ENCODE data around the gene HHAT. TPM values are rescaled to one million over a fixed set of nuclear protein-coding genes. Genes with fewer than 3 reads are reported as not detected.

The HHAT gene
- total RNA-seq, 2 experiments from 2014 or later, result 0.99 to 1.4 TPM

DNA sequence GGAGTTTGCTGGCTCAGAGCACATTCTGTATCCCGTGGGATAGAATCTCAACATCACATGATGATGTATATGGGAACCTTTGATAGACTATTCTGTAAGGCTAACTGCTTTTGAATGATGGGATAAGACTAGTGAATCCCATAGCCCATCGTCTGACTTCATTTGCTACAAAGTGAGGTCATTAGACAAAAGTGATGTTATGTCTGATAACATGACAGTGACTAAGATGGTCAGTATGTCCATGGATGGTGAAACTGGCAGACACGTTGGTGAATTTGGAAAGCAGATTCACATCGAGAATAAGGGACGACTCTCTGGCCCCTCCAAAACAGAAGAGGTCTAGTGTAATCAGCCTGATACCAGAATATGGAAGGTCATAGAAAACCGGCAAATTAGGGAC, 108.4 kb downstream of the HHAT start:
- DNase-seq (no peak), ATAC-seq (no peak)
- TF ChIP-seq, protein P1, sequence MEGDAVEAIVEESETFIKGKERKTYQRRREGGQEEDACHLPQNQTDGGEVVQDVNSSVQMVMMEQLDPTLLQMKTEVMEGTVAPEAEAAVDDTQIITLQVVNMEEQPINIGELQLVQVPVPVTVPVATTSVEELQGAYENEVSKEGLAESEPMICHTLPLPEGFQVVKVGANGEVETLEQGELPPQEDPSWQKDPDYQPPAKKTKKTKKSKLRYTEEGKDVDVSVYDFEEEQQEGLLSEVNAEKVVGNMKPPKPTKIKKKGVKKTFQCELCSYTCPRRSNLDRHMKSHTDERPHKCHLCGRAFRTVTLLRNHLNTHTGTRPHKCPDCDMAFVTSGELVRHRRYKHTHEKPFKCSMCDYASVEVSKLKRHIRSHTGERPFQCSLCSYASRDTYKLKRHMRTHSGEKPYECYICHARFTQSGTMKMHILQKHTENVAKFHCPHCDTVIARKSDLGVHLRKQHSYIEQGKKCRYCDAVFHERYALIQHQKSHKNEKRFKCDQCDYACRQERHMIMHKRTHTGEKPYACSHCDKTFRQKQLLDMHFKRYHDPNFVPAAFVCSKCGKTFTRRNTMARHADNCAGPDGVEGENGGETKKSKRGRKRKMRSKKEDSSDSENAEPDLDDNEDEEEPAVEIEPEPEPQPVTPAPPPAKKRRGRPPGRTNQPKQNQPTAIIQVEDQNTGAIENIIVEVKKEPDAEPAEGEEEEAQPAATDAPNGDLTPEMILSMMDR (IDR thresholded peaks at IDR 0.05), result no peak
- POLR2A ChIA-PET, result no interaction called here
- H3K27ac Mint-ChIP-seq, result no peak overlapping the region
- no peak overlapping the region for H3K4me3 Mint-ChIP-seq
- H3K9me3 Mint-ChIP-seq, result no peaks in the 10 kb centered on the region
- no peaks in the 10 kb centered on the region for H3K27me3 Mint-ChIP-seq
- no peaks in the 10 kb centered on the region for H3K36me3 Mint-ChIP-seq (ENCODE audit: low read depth)
- H3K4me1 Mint-ChIP-seq (ENCODE audit: low read depth), result no peaks in the 10 kb centered on the region
- CTCF ChIA-PET, result no interaction called here
- intact Hi-C loops (cut with micrococcal nuclease), result no loop called here

DNA sequence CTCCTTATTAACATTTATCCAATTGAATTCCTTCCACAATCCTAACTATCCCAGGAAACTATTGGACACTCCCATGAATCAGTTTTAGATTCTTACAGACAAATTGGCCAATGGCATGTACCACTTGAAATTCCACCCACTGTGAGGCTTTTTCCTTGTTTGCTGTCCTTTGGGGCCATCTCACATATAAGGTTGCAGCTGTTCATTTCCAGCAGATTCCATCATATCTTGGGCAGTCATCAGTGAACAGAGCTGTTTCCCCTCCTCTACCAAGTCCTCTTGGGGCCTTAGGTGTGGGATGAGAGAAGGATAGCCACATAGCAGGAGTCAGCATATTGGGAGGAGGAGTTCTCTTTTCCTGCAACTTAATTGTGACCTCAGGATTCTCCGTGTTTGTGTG, 109.1 kb downstream of the HHAT start:
- TF ChIP-seq, protein P1 (IDR thresholded peaks at IDR 0.05), result no peak
- H3K9me3 Mint-ChIP-seq, result no peaks in the 10 kb centered on the region
- H3K27ac Mint-ChIP-seq, result no peak overlapping the region
- no peaks in the 10 kb centered on the region for H3K36me3 Mint-ChIP-seq (ENCODE audit: low read depth)
- intact Hi-C loops (cut with micrococcal nuclease), result no loop called here
- no peak for ATAC-seq
- no peaks in the 10 kb centered on the region for H3K4me1 Mint-ChIP-seq (ENCODE audit: low read depth)
- DNase-seq, result no peak
- H3K4me3 Mint-ChIP-seq, result no peak overlapping the region
- POLR2A ChIA-PET, result no interaction called here
- CTCF ChIA-PET, result interaction anchor here (1.5 kb wide), 1 partner anchor 31 kb away, joined by 4 read pairs; no protein-coding TSS in a partner anchor
- H3K27me3 Mint-ChIP-seq, result no peaks in the 10 kb centered on the region

DNA sequence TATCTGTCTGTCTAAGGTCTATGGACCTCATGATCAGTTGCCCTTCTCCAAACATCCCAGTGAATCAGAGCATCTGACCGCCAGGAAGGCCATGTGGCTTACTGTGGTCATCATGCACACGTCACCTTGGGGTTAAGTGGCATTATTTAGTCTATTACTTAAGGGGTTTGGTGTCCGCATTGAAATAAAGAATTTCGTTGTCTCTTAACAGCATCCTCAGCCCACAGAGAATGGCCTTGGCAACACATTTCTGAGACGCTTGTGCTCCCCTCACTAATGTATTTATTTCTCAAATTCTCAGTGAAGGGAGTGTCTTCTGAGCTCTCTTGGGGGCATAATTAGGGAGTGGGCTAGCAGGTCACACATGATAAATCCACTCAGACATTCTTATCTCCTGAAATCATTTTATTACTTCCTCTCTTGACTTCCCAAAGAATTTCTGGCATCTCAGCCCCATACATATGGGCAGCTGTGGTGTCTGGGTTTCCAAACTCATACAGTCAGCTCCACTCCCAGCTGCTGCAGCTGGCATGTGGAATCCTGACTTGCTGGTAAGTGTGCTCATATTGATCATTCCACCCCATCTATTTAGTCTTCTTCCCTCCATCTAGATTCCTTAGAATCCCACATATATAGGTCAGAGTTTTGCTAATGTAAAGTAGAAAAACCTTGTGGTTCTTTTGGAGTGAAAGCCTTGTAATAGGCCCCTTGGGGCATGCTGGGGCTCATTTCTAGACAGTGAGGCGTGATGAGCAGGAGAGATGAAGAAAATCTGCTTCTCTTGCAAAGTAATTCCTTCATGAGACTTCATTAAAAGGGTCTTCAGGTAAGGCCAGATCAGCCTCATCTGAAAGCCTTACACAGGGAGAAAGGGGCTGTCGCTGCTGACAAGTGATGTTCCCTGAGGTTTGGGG, 110.5 kb downstream of the HHAT start:
- TF ChIP-seq, protein P1 (IDR thresholded peaks at IDR 0.05), result no peak
- no peaks in the 10 kb centered on the region for H3K36me3 Mint-ChIP-seq (ENCODE audit: low read depth)
- ATAC-seq, result no peak
- H3K4me1 Mint-ChIP-seq (ENCODE audit: low read depth), result no peaks in the 10 kb centered on the region
- ChIA-PET POLR2A (interaction anchor here (1.6 kb wide), 1 partner anchor 65 kb away, joined by 4 read pairs; no protein-coding TSS in a partner anchor), CTCF (interaction anchor here (0.8 to 1.5 kb wide), 2 partner anchors 32 to 146 kb away, joined by 3 to 4 read pairs; no protein-coding TSS in a partner anchor)
- DNase-seq, result no peak
- H3K27me3 Mint-ChIP-seq, result no peaks in the 10 kb centered on the region
- no peaks in the 10 kb centered on the region for H3K9me3 Mint-ChIP-seq
- intact Hi-C loops (cut with micrococcal nuclease), result no loop called here
- no peak overlapping the region for H3K27ac Mint-ChIP-seq
- no peak overlapping the region for H3K4me3 Mint-ChIP-seq

DNA sequence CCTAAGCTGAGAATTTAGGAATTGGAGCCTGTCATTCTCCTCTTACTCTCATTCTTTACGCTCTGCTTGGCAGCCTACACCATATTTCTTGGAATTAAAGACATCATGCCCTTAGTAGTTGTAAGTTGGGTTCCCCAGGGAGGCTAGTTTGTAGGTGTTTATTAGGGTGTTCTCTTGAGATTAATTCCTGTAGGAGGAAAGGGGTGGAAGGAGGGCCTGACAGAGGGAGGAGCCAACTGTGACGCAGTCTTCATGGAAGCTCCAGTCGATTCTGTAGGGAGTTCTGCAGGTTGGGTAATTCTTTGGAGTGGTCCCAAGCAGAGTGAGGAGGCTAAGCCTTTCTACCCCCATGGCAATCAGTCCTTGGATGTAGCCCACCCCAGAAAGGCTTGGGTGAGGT, 111.4 kb downstream of the HHAT start:
- no peak overlapping the region for H3K4me3 Mint-ChIP-seq
- no peaks in the 10 kb centered on the region for H3K9me3 Mint-ChIP-seq
- ChIA-PET POLR2A (interaction anchor here (0.7 to 1.6 kb wide), 2 partner anchors 40 to 66 kb away, joined by 3 to 4 read pairs; no protein-coding TSS in a partner anchor), CTCF (interaction anchor here (0.7 kb wide), 1 partner anchor 34 kb away, joined by 4 read pairs; no protein-coding TSS in a partner anchor)
- no peaks in the 10 kb centered on the region for H3K27me3 Mint-ChIP-seq
- no peak overlapping the region for H3K27ac Mint-ChIP-seq
- ATAC-seq (no peak), DNase-seq (no peak)
- H3K36me3 Mint-ChIP-seq (ENCODE audit: low read depth), result no peaks in the 10 kb centered on the region
- TF ChIP-seq, protein P1 (IDR thresholded peaks at IDR 0.05), result no peak
- intact Hi-C loops (cut with micrococcal nuclease), result loop anchor here (10.0 kb wide), 1 partner anchor 125 kb away; no protein-coding TSS in a partner anchor
- H3K4me1 Mint-ChIP-seq (ENCODE audit: low read depth), result no peaks in the 10 kb centered on the region

DNA sequence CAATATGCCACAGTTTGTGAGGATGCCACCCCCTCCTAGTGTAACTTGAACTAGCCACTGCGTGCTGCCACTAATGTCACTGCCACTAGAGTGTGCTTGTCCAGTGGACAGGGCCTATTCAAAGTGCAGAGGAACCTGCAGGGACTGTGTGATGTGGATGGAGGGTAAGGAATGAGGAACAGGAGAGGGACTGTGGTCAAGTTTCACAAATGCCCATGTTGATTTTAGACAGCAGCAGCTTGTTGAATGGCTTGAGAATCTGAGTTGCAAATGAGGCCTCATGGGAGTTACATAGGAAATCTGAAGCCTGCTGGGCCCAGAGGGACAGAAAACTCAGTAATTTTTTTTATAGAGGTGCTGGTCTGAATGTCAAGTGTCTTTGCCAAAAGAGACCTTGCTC, 112.3 kb downstream of the HHAT start:
- ChIA-PET CTCF (interaction anchor here (0.7 to 1.4 kb wide), 2 partner anchors 35 to 67 kb away, joined by 4 read pairs; no protein-coding TSS in a partner anchor), POLR2A (interaction anchor here (1.6 kb wide), 1 partner anchor 67 kb away, joined by 4 read pairs; no protein-coding TSS in a partner anchor)
- ATAC-seq, result no peak
- Mint-ChIP-seq H3K4me1 (ENCODE audit: low read depth) (peaks cover 8% of the 10 kb centered on the region), H3K9me3 (no peaks in the 10 kb centered on the region), H3K36me3 (ENCODE audit: low read depth) (no peaks in the 10 kb centered on the region), H3K27ac (no peak overlapping the region), H3K4me3 (no peak overlapping the region), H3K27me3 (no peaks in the 10 kb centered on the region)
- intact Hi-C loops (cut with micrococcal nuclease), result loop anchor here (10.0 kb wide), 1 partner anchor 124 kb away; no protein-coding TSS in a partner anchor
- no peak for DNase-seq
- TF ChIP-seq, protein P1 (IDR thresholded peaks at IDR 0.05), result no peak
